Ovary (tissue), 9 donors: ENCODE data around the gene RASIP1. TPM values are rescaled to one million over a fixed set of nuclear protein-coding genes. Genes with fewer than 3 reads are reported as not detected.
"Not testable (repeated sequence)": the region's sequence is repeated elsewhere in the genome, so short reads cannot be mapped to it uniquely, and the experiment has no call there.

Experiments used
- DNase-seq, 5 donors: peaks; one replicate each; pipeline ENCODE4 v3.0.0-alpha.2; 2019 to 2020
- H3K27ac ChIP-seq, 2 donors: fragments of 200-600 bp; one replicate each; pipeline versions ENCODE4 v1.5.1 to v1.8.0; 2019 to 2022
- H3K27me3 ChIP-seq: fragments of 200-600 bp; one replicate; pipeline ENCODE4 v1.8.0; 2022
- H3K36me3 ChIP-seq: fragments of 200-600 bp; sonication (generic); one replicate; pipeline ENCODE4 v1.5.1; 2019
- H3K4me1 ChIP-seq: one replicate; pipeline ENCODE4 v1.8.1; 2013; ENCODE audit warnings: mild to moderate bottlenecking, moderate library complexity; ENCODE audit not compliant: insufficient read depth
- H3K4me3 ChIP-seq: fragments of 200-600 bp; sonication (generic); one replicate; pipeline ENCODE4 v1.5.1; 2017
- H3K9me3 ChIP-seq, 2 donors: fragments of 200-600 bp in 1 of 2; sonication (generic) in 1 of 2; one replicate each; pipeline versions ENCODE4 v1.5.1 to v1.8.1; 2013 to 2019; ENCODE audit warnings: mild to moderate bottlenecking in 1 of 2, moderate library complexity in 1 of 2
- EP300 ChIP-seq: sonication (generic); formaldehyde crosslinking; IDR thresholded peaks from one replicate; pipeline ENCODE4 v1.6.1; 2017; ENCODE audit warnings: antibody characterized with exemption
- POLR2A ChIP-seq: fragments of 450-650 bp; IDR thresholded peaks from one replicate; pipeline ENCODE4 v1.6.1; 2017; ENCODE audit warnings: antibody characterized with exemption, mild to moderate bottlenecking, moderate library complexity
- WGBS, 3 donors: extraction: QIAGEN DNeasy Blood & Tissue Kit in 1 of 3; methylation state at CpG; one replicate each; pipeline versions ENCODE4 v1.1.5 to v1.1.7; 2013 to 2017; 5-methylcytosine and 5-hydroxymethylcytosine counted together
- intact Hi-C, 4 donors: fragments of 100-400 bp; cut with DNase I; formaldehyde crosslinking; loops; one replicate each; pipeline versions ENCODE4 v1.11.0 to v1.15.1; 2022 to 2023
- polyA plus RNA-seq, 2 donors: library from polyadenylated mRNA; stranded (reverse); fragments of 200-250 nt in 1 of 2; fragments of 350-450 nt in 1 of 2; fragmentation: Illumina TruSeq in 1 of 2; extraction: RNeasy Lipid Tissue Mini Kit (QIAGEN cat#74804) in 1 of 2; gene quantifications; one replicate each; pipeline ENCODE4 v1.2.3, GENCODE V29; 2013 to 2014
- total RNA-seq, 7 donors: library from RNA; depleted of rRNA in 2 of 7; stranded (reverse); fragments of >200 nt in 2 of 7; fragmentation: NEBNext Ultra II Directional in 3 of 7; extraction: Animal tissue kit (Norgen Biotek cat#: 25700) in 3 of 7; gene quantifications; one replicate each; pipeline versions ENCODE4 v1.1.0 to v1.2.4, GENCODE V29; 2016 to 2023
- TF ChIP-seq, protein P1 (sequence below), 3 donors: fragments of 450-650 bp in 2 of 3; fragments of 200-600 bp in 1 of 3; IDR thresholded peaks; one replicate each; pipeline versions ENCODE4 v1.5.1 to v1.8.0; 2016 to 2022; ENCODE audit warnings: antibody characterized with exemption in 3 of 3, mild to moderate bottlenecking in 1 of 3
- donor health status: DM: no; HTN: no; CAD: no; lungs with moderate emphysema.
- donor health status: DM: no; HTN: no; CAD: no.
- donor health status: Bipolar disorder and iron deficiency.
- donor health status: DM: yes; HTN: yes; CAD: no.
- donor health status: DM: no; HTN: no; CAD: no.
- donor health status: DM: yes; HTN: yes; CAD: no.

Gene RASIP1
- total and polyA plus RNA-seq, 9 donors, result 4.1 to 25.9 (median 14.2) TPM

DNA sequence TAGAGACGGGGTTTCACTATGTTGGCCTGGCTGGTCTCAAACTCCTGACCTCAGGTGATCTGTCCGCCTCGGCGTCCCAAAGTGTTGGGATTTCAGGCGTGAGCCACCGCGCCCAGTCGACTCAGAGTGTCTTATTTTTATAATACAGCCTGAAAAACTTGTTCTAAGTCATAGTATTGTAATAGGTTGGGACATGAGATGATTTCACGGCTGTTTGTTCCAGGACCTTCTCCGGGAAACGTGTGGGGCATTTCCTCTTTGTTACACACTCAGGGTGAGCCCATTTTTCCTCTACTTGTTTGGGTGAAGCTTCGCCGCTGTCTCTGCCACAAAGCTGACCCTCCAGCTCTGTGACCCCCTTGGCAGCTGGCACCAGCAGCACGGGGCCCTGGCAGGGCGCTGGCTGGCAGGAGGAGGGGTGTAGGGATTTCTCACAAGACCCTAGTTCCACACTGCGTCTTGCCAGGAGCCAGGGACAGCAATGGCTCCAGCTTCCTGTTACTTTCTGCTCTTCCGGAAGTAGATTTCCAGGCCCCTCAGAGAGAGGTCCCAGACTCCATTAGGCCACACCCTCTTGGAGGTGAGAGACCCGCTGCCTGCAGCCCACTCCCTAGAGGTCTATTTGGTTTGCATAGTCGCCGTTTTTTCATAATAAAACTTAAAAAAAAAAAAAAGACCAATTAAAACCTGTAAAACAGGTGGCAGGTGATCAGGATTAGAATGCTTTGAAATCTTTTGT is 30.5 kb upstream of the RASIP1 start:
- intact Hi-C loops, result no loop called here
- 83 to 88% (median 83%) methylated on average over 20 of the region's 20 CpGs for WGBS, 3 donors

DNA sequence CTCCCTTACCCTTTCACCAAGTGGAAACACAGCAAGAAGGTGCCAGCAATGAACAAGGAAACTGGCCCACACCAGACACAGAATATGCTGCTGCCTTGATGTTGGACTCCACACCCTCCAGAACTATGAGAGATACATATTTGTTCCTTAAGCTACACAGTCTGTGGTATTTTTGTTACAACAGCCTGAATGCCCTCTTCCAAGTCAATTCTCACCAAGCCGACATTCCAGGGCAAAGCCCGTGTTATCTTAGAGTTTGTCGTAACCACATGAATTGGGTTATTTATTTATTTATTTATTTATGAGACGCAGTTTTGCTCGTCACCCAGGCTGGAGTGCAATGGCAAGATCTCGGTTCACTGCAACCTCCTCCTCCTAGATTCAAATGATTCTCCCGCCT is 29.9 kb upstream of the RASIP1 start:
- WGBS, 3 donors, result 72 to 90% (median 83%) methylated on average over 7 of the region's 7 CpGs
- TF ChIP-seq POLR2A (no peak), EP300 (no peak)
- TF ChIP-seq, protein P1, sequence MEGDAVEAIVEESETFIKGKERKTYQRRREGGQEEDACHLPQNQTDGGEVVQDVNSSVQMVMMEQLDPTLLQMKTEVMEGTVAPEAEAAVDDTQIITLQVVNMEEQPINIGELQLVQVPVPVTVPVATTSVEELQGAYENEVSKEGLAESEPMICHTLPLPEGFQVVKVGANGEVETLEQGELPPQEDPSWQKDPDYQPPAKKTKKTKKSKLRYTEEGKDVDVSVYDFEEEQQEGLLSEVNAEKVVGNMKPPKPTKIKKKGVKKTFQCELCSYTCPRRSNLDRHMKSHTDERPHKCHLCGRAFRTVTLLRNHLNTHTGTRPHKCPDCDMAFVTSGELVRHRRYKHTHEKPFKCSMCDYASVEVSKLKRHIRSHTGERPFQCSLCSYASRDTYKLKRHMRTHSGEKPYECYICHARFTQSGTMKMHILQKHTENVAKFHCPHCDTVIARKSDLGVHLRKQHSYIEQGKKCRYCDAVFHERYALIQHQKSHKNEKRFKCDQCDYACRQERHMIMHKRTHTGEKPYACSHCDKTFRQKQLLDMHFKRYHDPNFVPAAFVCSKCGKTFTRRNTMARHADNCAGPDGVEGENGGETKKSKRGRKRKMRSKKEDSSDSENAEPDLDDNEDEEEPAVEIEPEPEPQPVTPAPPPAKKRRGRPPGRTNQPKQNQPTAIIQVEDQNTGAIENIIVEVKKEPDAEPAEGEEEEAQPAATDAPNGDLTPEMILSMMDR (IDR thresholded peaks at IDR 0.05), result no peak
- H3K4me1 ChIP-seq, result peaks cover 8% of the 10 kb centered on the region
- intact Hi-C loops, result no loop called here
- H3K27me3 ChIP-seq, result no peaks in the 10 kb centered on the region
- H3K36me3 ChIP-seq, result no peaks in the 10 kb centered on the region
- DNase-seq, result no peak
- H3K9me3 ChIP-seq, result no peaks in the 10 kb centered on the region
- no peak overlapping the region for H3K4me3 ChIP-seq
- H3K27ac ChIP-seq, result no peak overlapping the region

More for the DNA sequence above, 30.5 kb upstream of the RASIP1 start:
- DNase-seq, result no peak
- no peaks in the 10 kb centered on the region for H3K36me3 ChIP-seq
- H3K27ac ChIP-seq, result no peak overlapping the region
- TF ChIP-seq EP300, result no peak
- TF ChIP-seq POLR2A, result no peak
- TF ChIP-seq, protein P1 (IDR thresholded peaks at IDR 0.05), result no peak
- H3K9me3 ChIP-seq, result no peaks in the 10 kb centered on the region
- H3K4me3 ChIP-seq, result no peak overlapping the region
- no peaks in the 10 kb centered on the region for H3K27me3 ChIP-seq
- H3K4me1 ChIP-seq, result peaks cover 8% of the 10 kb centered on the region

DNA sequence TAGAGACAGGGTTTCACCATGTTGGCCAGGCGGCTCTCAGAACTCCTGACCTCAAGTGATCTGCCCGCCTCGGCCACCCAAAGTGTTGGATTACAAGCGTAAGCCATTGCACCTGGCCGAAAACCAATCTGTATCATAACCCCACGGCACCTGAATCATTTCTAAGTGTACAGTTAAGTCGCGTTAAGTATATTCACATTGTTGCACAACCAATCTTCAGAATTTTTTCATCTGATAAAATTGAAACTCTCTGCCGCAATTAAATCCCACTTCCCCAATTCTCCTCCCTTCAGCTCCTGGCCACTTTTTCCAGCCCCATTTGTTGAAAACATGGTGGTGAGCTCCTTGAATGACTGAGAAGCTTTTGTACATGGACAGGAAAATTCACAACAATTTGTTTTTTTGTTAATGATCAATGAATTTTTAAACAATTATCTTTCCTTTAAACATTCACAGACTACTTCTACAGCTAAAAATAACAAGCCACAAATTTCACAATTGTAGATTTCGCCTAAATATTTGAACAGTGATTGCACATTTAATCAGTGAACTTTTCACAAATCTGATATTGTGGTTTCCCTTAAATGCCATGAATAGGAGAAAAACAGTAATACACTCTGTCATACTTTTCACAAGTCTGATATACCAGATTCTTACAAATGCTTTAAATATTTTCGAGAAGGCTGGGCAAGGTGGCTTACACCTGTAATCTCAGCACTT is 28.7 kb upstream of the RASIP1 start:
- H3K4me3 ChIP-seq, result no peak overlapping the region
- intact Hi-C loops, result no loop called here
- no peaks in the 10 kb centered on the region for H3K9me3 ChIP-seq
- no peaks in the 10 kb centered on the region for H3K27me3 ChIP-seq
- H3K36me3 ChIP-seq, result no peaks in the 10 kb centered on the region
- no peak for TF ChIP-seq POLR2A
- 80 to 89% (median 86%) methylated on average over 11 of the region's 11 CpGs for WGBS, 3 donors
- H3K4me1 ChIP-seq, result peaks cover 8% of the 10 kb centered on the region
- H3K27ac ChIP-seq, result no peak overlapping the region
- DNase-seq, result no peak

DNA sequence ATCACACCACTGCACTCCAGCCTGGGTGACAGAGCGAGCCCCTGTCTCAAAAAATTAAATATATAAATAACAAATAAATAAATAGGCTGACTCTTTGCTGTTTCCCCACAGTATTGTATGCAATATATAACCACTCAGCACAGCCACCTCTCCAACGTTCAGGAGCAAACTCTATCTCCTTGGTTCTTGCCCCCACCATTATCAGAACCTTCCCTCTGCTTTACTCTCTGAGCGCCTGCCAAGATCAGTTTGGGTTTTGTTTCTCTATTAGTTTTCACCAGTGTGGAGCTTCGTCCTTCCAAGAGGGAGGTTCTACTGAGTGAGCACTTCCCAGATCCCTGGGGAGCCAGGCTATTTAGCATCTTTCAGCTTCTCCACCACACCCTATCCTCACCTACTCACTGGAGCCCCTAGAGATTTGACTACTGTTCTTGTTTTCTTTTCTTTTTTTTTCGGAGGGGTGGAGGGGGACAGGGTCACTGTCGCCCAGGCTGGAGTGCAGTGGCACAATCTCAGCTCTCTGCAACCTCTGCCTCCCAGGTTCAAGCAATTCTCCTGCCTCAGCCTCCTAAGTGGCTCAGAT is 27.9 kb upstream of the RASIP1 start:
- H3K4me1 ChIP-seq, H3K36me3 ChIP-seq, H3K27me3 ChIP-seq, H3K27ac ChIP-seq, intact Hi-C loops, H3K4me3 ChIP-seq, DNase-seq, H3K9me3 ChIP-seq: not testable (repeated sequence)
- WGBS, 3 donors, result 33 to 36% (median 34%) methylated on average over 6 of the region's 6 CpGs

DNA sequence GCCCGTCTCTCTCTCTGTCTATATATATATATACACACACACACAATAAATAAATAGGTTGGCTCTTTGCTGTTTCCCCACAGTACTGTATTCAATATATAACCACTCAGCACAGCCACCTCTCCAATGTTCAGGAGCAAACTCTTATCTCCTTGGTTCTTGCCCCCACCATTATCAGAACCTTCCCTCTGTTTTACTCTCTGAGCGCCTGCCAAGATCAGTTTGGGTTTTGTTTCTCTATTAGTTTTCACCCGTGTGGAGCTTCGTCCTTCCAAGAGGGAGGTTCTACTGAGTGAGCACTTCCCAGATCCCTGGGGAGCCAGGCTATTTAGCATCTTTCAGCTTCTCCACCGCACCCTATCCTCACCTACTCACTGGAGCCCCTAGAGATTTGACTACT is 25.4 kb upstream of the RASIP1 start:
- H3K27ac ChIP-seq, H3K4me1 ChIP-seq, H3K36me3 ChIP-seq, H3K27me3 ChIP-seq, H3K4me3 ChIP-seq, DNase-seq, H3K9me3 ChIP-seq, intact Hi-C loops: not testable (repeated sequence)
- WGBS, 3 donors, result 21 to 26% (median 21%) methylated on average over 5 of the region's 5 CpGs
